ENCODE measurements around the gene CAMSAP1.
"Not testable (repeated sequence)": the region's sequence is repeated elsewhere in the genome, so short reads cannot be mapped to it uniquely, and the experiment has no call there.

Gene CAMSAP1

GRCh38 chr9:135919318-135919890 lies 12.1 kb upstream of the CAMSAP1 start:
- DNase-seq = no peak

- DNase-seq = not testable (repeated sequence)
Observed at GRCh38 chr9:135916227-135916626, 8.9 kb upstream of the CAMSAP1 start.

DNA sequence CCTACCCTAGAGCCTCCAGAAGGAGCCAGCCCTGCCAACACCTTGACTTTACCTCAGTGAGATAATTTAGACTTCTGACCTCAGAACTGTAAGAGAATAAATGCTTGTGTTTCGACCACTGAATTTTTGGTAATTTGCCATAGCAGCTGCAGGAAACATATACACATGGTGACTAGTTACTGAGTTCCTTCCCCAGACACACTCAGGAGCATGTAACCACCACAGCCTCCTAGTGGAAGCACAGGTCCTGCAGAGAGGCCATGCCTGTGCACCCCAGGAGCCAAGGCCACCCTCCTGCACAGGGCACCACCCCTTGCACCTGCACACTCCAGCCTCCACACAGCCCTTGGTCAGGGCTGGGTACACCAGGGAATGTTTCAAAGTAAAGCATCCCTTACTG lies 7.6 kb upstream of the CAMSAP1 start:
- DNase-seq = no peak

GRCh38 chr9:135911233-135911632 lies 3.9 kb upstream of the CAMSAP1 start:
- not testable (repeated sequence) for DNase-seq

GRCh38 chr9:135910757-135911156 lies 3.4 kb upstream of the CAMSAP1 start:
- DNase-seq = no peak

GRCh38 chr9:135910216-135910615 lies 2.9 kb upstream of the CAMSAP1 start:
- no peak for DNase-seq

DNA sequence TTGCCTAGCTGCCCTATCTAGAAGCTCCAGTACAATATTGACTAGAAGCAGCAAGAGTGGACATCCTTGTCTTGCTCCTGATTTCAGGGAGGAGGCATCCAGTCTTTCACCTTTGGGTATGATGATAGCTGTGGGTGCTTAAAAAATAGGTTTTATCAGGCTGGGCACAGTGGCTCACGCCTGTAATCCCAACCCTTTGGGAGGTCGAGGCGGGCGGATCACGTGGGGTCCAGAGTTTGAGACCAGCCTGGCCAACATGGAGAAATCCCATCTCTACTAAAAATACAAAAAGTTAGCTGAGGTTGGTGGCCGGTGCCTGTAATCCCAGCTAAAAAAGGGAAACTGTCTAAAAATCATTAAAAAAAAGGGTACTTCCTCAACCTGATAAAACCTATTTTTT lies 2.0 kb upstream of the CAMSAP1 start:
- DNase-seq = no peak

GRCh38 chr9:135908754-135909204 lies 1.4 kb upstream of the CAMSAP1 start:
- DNase-seq = no peak

DNA sequence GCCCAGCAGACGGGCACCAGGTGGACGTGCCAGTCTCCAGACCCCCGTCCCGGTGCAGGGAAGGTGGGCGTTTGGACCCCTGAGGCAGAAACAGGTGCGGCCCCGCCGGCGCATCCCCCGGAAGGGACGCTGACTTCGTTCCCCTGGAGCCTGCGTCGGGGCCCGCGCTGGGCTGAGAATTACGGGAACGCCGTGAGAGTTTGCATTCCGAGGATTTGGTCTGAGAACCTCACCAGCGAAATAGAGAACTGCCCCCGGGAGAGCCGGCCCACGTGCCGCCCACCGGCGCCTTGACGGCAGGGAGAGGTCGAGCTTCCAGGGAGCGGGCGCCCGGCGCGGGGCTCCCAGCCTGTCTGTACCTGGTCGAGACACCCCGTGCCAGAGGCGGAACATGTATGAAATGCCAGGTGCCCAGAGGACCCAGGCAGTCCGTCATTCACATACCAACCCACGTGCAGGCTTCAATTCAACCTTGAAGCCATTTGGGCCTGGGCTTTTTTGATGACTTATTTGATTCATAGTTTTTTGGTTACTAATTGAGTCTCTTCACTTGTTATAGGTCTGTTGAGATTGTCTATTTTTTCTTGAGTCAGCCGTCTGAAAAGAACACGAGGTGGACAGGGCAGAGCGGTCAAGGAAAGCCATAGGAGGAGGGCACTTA lies 877 bp upstream of the CAMSAP1 start:
- DNase-seq = no peak

DNA sequence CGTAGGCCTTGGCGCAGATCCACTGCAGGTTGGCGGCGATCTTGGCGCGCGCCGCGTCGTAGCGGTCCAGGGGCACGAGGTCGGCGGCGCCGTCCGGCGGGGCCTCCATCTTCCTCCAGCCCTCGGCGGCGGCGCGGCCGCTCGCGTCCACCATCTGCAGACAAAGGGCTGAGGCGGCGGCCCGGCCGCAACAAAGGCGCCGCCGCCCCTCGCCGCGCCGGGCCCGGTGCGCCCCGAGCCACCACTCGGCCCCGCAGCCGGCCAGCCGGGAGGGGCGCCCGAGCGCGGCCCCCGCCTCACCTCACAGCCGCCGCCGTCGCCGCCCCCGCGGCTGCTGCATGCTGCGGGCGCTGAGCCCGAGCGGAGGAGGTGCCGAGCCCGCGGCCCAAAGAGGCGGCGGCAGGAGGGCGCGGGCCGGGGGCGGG lies 328 bp downstream of the CAMSAP1 start:
- DNase-seq = no peak

DNA sequence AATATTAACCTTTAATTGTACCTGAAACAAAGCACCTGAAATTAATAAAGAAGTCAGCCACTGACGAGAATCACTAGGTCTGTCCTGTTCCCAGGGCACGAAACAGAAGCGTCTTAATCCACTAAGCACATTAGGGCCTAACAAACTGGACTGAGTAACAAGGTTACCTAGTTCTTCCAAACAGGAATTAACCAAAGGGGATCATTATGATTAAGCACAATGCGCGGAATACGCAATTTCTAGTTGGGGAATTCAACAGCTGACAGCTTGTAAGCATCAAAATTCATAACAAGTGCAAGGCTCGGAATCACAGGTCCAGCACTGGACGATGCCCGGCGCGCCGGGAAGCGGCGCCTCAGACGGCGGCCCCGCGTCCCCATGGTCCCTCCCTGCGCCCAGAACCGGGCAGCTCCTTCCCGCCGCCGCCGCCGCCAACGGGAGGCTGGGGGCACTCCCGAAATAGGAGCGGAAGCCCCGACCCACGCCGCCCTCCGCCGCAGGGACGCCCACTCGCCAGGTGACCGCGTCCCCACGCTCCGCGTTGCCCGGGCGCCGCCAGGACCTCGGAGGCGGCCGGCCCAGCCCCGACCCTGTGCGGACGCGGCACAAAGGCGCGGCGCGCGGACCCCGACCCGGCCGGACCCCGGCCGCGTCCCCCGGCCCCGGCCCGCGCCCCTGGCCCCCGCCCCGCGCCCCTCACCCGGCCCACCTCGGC lies 898 bp downstream of the CAMSAP1 start:
- DNase-seq = no peak

- DNase-seq = no peak
Observed at GRCh38 chr9:135905380-135906258, 1.7 kb downstream of the CAMSAP1 start.

DNA sequence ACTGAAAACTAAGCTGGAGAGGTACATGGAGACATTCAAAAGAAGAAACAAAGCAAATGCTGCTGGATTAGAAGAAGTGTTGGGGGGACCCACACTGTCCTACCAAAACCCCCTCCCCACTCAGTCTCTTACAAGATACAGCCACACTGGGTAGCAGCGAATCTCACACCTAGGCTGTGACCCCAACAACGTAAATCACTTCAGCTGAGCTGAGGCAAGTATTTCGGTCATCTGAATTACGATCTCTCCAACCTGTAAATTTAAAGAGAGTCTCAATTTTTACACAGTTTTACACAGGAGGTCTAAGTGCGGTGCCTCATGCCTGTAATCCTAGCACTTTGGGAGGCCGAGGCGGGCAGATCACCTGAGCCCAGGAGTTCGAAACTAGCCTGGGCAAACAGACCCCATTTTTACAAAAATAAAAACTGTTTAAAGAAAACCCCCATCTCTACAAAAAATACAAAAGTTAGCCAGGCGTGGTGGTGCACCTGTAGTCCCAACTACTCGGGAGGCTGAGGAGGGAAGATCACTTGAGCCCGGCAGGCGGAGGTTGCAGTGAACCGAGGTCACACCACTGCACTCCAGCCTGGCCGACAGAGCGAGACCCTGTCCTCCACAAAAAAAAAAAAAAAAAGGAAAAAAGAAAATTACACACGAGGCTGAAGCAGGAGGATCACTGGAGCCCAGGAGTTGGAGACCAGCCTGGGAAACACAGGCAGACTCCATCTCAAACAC lies 3.4 kb downstream of the CAMSAP1 start:
- no peak for DNase-seq

DNA sequence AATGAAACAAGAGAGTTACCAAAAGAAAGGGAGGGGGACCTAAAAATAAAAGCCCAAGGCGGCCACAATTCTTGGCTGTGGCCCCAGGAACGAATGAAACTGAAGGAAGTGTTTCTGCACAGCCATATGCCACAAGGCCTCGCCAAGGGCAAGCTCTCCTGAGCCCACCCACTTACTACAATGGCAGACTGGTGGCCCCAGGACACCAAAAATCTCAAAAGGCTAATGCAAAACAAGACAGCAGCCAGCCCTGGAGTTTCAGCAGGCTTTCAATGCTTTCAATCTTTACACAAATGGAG lies 4.0 kb downstream of the CAMSAP1 start:
- no peak for DNase-seq

GRCh38 chr9:135902655-135903357 lies 4.5 kb downstream of the CAMSAP1 start:
- no peak for DNase-seq

DNA sequence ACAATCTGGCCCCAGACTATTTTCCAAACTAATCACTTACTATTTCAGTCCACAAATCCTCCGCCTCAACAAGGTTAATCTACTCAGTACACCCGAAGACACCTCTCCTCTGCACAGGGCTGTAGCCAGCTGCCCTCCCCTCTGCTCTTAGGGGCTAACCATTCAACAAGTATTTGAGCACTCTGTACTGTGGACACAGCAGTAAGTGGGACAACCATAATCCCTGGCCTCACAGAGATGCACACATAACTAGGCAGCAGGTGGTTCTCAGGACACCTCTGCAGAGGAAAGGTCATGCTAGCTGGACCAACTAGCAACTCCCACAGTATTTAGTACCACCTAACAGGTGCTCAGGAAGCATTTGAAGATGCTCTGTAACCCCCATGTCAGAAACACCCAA lies 5.5 kb downstream of the CAMSAP1 start:
- DNase-seq = no peak

DNA sequence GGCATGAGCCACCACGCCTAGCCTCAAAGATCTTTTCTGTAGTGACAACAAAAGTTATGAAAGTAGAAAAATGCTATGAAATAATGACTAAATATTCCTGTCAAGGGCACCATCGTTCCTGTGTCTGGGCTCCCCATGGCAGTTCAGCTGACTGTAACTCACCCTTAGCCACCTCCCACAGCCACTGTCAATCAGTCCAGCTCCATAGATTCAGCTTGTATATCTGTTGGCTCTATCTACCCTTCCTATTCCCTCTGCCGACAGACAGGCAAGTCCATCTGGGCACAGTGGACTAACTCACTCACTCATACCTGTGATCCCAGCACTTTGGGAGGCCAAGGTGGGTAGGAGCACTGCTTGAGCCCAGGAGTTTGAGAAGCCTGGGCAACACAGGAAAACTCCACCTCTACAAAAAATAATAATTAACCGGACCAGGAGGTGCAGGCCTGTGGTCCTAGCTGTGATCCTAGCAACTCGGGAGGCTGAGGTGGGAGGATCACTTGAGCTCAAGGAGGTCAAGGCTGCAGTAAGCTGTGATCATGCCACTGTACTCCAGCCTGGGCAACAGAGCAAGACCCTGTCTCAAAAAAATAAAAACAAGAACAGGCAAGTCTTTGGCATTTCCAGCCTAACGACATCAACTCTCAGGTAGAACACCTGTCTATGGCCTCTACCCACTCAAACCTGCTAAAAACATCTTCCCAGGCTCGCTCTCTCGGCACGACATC lies 6.2 kb downstream of the CAMSAP1 start:
- DNase-seq = no peak

DNA sequence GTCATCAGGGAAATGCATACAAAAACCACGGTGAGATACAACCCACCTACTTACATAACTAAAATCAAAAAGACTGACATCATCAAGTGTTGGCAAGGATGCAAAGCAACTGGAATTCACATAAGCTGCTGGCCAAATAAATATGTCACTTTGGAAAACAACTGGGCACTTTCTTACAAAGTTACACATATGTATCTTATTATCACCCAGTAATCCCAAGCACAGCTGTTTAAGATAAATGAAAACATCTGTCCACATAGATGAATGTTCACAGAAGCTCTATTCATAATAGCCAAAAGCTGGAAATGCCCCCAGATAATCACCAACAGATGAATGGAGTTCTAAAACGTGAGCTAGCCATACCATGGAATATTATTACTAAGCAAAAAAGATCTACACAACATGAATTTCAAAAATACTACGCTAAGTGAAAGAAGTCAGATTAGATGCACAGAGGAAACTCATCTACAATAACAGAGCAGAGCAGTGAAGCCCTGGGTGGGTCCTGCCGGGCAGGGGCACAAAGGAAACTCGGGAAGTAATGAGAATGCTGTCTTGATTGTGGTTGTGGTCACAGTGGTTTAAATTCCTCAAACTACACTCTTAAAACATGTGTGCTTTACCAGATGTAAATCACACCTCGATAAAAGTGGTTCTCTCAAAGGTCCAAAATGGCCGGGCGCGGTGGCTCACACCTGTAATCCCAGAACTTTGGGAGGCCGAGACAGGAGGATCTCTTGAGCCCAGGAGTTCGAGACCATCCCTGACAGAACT lies 8.5 kb downstream of the CAMSAP1 start:
- DNase-seq = no peak

DNA sequence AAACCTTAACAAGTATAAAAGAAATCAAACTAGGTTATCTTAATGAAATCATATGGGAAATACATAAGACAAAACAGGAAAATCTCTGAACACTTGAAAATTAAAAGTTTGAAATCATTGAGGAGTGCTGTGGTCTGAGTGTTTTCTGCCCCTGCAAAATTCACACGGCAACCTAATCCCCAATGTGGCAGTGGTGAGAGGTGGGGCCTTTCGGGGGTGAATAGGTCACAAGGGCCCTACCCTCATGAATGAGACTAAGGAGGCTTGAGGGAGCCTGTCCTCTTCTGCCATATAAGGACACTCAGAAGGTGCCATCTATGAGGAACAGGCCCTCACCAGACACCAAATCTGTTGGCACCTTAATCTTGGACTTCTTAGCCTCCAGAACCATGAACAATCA lies 10.7 kb downstream of the CAMSAP1 start:
- no peak for DNase-seq

GRCh38 chr9:135896205-135896604 lies 11.1 kb downstream of the CAMSAP1 start:
- no peak for DNase-seq
